K562 (cell line): Measurements from ENCODE around the gene ZNF778. TPM values are rescaled to one million over a fixed set of nuclear protein-coding genes. Genes with fewer than 3 reads are reported as not detected.

Experiments
- ATAC-seq: fragments of 200-7000 bp; cut with Tn5 transposase; 3 replicates; pipeline ENCODE4 v1.9.1; 2020; ENCODE audit warnings: moderate library complexity
- BruUV-seq: library from RNA; stranded (reverse); fragments of 400-500 nt; replicated peaks from 2 replicates; lab custom pipeline; 2021; lab: Mats Ljungman, UMichigan
- CTCF ChIA-PET: fragments of 300-600 bp; formaldehyde crosslinking; extraction: SDS; loops from one replicate; lab custom pipeline; 2021; ENCODE audit warnings: low intra/inter-chr PET ratio; lab: Yijun Ruan, JAX
- POLR2A ChIA-PET: fragments of 300-600, 350-650 bp; sonication (Branson Sonifier 250); formaldehyde crosslinking; extraction: SDS; loops from one replicate; lab custom pipeline; 2021; ENCODE audit warnings: antibody characterized with exemption, inconsistent platforms; lab: Yijun Ruan, JAX
- DNase-seq, 4 experiments: peaks; one replicate each; pipeline versions ENCODE4 v3.0.0 to v3.0.0-alpha.2; 2011 to 2018; ENCODE audit warnings: low spot score in 3 of 4, mixed read lengths in 3 of 4; ENCODE audit errors: extremely low read depth in 1 of 4
- FAIRE-seq: peaks from 2 replicates; lab custom pipeline; 2011; peaks lifted over from hg19 to GRCh38; lab: Jason Lieb, UNC
- H2AFZ ChIP-seq: 2 replicates; pipeline ENCODE4 v1.6.0; 2011; ENCODE audit warnings: low read depth, low read length, control low read depth, inconsistent platforms
- H3K27ac ChIP-seq: fragments of 200-600 bp; 3 replicates; pipeline ENCODE4 v1.8.0; 2011; ENCODE audit warnings: low read depth, mild to moderate bottlenecking, control low read depth, inconsistent platforms, low read length, moderate library complexity, mixed read lengths; ENCODE audit errors: extremely low read depth
- H3K27me3 ChIP-seq, 2 experiments: fragments of 300-600 bp in 1 of 2; 2 replicates in 1 of 2; 3 replicates in 1 of 2; pipeline versions ENCODE4 v1.6.0 to v1.8.0; 2011; ENCODE audit warnings: inconsistent platforms in 2 of 2, low read length in 2 of 2, mild to moderate bottlenecking in 1 of 2, mixed read lengths in 1 of 2, moderate library complexity in 1 of 2; ENCODE audit not compliant: control insufficient read depth in 2 of 2, insufficient read depth in 2 of 2
- H3K36me3 ChIP-seq: fragments of 300-600 bp; 3 replicates; pipeline ENCODE4 v1.8.0; 2011; ENCODE audit warnings: mild to moderate bottlenecking, low read length, inconsistent platforms; ENCODE audit not compliant: control insufficient read depth, insufficient read depth
- H3K4me1 ChIP-seq, 2 experiments: fragments of 200-600 bp in 1 of 2; replicated peaks in 1 of 2; 2 replicates in 1 of 2; 3 replicates in 1 of 2; pipeline versions ENCODE4 v1.5.1 to v1.8.0; 2011; ENCODE audit warnings: inconsistent platforms in 2 of 2, low read length in 2 of 2, mild to moderate bottlenecking in 1 of 2, mixed read lengths in 1 of 2, moderate library complexity in 1 of 2; ENCODE audit not compliant: control insufficient read depth in 2 of 2, insufficient read depth in 2 of 2
- H3K4me2 ChIP-seq: 2 replicates; pipeline ENCODE4 v1.6.1; 2011; ENCODE audit warnings: low read length, control low read depth, inconsistent platforms, mixed read lengths; ENCODE audit not compliant: insufficient read depth
- H3K4me3 ChIP-seq: fragments of 200-600 bp; sonication (generic), shearing (Covaris generic); 2 replicates; pipeline ENCODE4 v1.5.1; 2016; ENCODE audit warnings: control low read depth, inconsistent platforms
- H3K79me2 ChIP-seq: fragments of 200-600 bp; 3 replicates; pipeline ENCODE4 v1.8.0; 2011; ENCODE audit warnings: low read length, inconsistent platforms; ENCODE audit not compliant: control insufficient read depth, insufficient read depth
- H3K9ac ChIP-seq, 2 experiments: 2 replicates each; pipeline versions ENCODE4 v1.6.0 to v1.6.1; 2011; ENCODE audit warnings: low read depth in 2 of 2, low read length in 2 of 2, control low read depth in 1 of 2, inconsistent platforms in 1 of 2, mild to moderate bottlenecking in 1 of 2, mixed read lengths in 1 of 2; ENCODE audit not compliant: insufficient read depth in 1 of 2
- H3K9me1 ChIP-seq: one replicate; pipeline ENCODE4 v1.6.0; 2011; ENCODE audit warnings: inconsistent platforms, mild to moderate bottlenecking, low read length, moderate library complexity; ENCODE audit not compliant: control insufficient read depth, insufficient read depth
- H3K9me3 ChIP-seq: replicated peaks from 2 replicates; pipeline ENCODE4 v1.5.1; 2011; ENCODE audit warnings: low read depth, low read length, inconsistent platforms; ENCODE audit not compliant: control insufficient read depth, insufficient read depth
- H4K20me1 ChIP-seq: replicated peaks from 2 replicates; pipeline ENCODE4 v1.6.1; 2011; ENCODE audit warnings: low read length, inconsistent platforms, mixed read lengths; ENCODE audit not compliant: control insufficient read depth, insufficient read depth
- CC2D1A ChIP-seq: fragments of 450-650 bp; IDR thresholded peaks from 2 replicates; pipeline ENCODE4 v1.6.1; 2017; ENCODE audit warnings: mild to moderate bottlenecking
- CHD7 ChIP-seq: fragments of 200-600 bp; sonication (generic); IDR thresholded peaks from one replicate; pipeline ENCODE4 v1.6.1; 2012; ENCODE audit warnings: mild to moderate bottlenecking, low read depth, low read length, inconsistent platforms
- NFATC3 ChIP-seq: fragments of 450-650 bp; IDR thresholded peaks from 2 replicates; pipeline ENCODE4 v1.6.1; 2017; ENCODE audit warnings: mild to moderate bottlenecking
- POLR2A ChIP-seq: fragments of 450-650 bp; conservative IDR thresholded peaks from 2 replicates; pipeline ENCODE4 v1.6.1; 2016
- SETDB1 ChIP-seq: IDR thresholded peaks from one replicate; pipeline ENCODE4 v1.6.1; 2012; ENCODE audit warnings: low read length, control low read depth, inconsistent platforms
- SMARCA4 ChIP-seq: fragments of 450-650 bp; IDR thresholded peaks from 2 replicates; pipeline ENCODE4 v1.6.1; 2016
- ZKSCAN1 ChIP-seq: fragments of 150-350 bp; IDR thresholded peaks from 2 replicates; pipeline ENCODE4 v1.6.1; 2016; ENCODE audit warnings: low read depth, low read length
- ZNF785 ChIP-seq: fragments of 250-450 bp; sonication (Bioruptor Pico); IDR thresholded peaks from 2 replicates; pipeline ENCODE4 v1.4.0; 2020; ENCODE audit warnings: mild to moderate bottlenecking
- WGBS: fragments of 100-300 bp; shearing (Covaris generic); methylation state at CpG from one replicate; pipeline ENCODE4 v1.1.6; 2016; ENCODE audit warnings: low coverage, mixed read lengths; ENCODE audit not compliant: insufficient coverage; ENCODE audit errors: missing lambda C conversion rate; 5-methylcytosine and 5-hydroxymethylcytosine counted together
- in situ Hi-C: fragments of 300-500 bp; cut with MboI; formaldehyde crosslinking; loops from 4 replicates; pipeline ENCODE4 v1.15.0; 2018; ENCODE audit warnings: inconsistent platforms, mixed read lengths
- intact Hi-C: fragments of 100-400 bp; cut with micrococcal nuclease; formaldehyde crosslinking; loops from 2 replicates; pipeline ENCODE4 v1.14.2; 2022
- polyA plus RNA-seq, 8 experiments: library from polyadenylated mRNA; depleted of rRNA in 4 of 8; stranded (reverse) in 5 of 8; unstranded in 3 of 8; fragments of >200 nt; fragmentation: Nextera tagmentation in 2 of 8; fragmentation: Illumina TruSeq in 1 of 8; extraction: Ambion mirVana in 2 of 8; extraction: Trizol in 1 of 8; gene quantifications; 2 replicates each; pipeline versions ENCODE4 v1.2.1 to v1.2.3, GENCODE V29; 2011 to 2014; ENCODE audit warnings: inconsistent platforms in 1 of 8, missing spikeins in 1 of 8
- total RNA-seq, 7 experiments: library from RNA; depleted of rRNA in 6 of 7; stranded (reverse); fragments of >200 nt in 6 of 7; fragmentation: Illumina TruSeq in 2 of 7; extraction: Trizol in 2 of 7; gene quantifications; 2 replicates each; pipeline versions ENCODE4 v1.2.1 to v1.2.3, GENCODE V29; 2011 to 2021; ENCODE audit warnings: low replicate concordance in 1 of 7

Gene ZNF778
- total and polyA plus RNA-seq, 9 of the 15 experiments (the other 6 are each of a cell fraction or from before 2014, with no cell fraction given): 0.70 to 60.6 (median 7.5) TPM

- no peak for FAIRE-seq
- TF ChIP-seq SMARCA4: no peak
- TF ChIP-seq CHD7: no peak
- TF ChIP-seq ZKSCAN1: no peak
- TF ChIP-seq NFATC3: no peak
- TF ChIP-seq ZNF785: no peak
- TF ChIP-seq CC2D1A: 0 out of 2 replicates have a peak, but pooled peaks have one; percentile 12
- TF ChIP-seq POLR2A: no peak
- no peak for TF ChIP-seq SETDB1
Observed at GRCh38 chr16:89170346-89171215, 46.9 kb upstream of the ZNF778 start.

More at GRCh38 chr16:89170346-89171215, 46.9 kb upstream of the ZNF778 start:
- peaks cover 3% of the 10 kb centered on the region; the same call in 1 of the 2 replicates for H4K20me1 ChIP-seq
- peak overlapping the region; percentile 66 for H3K4me2 ChIP-seq
- WGBS: 8% methylated on average over 32 of the region's 34 CpGs
- H3K9me3 ChIP-seq: no peaks in the 10 kb centered on the region
- CTCF ChIA-PET: interaction anchor here (0.6 to 1.0 kb wide), 5 partner anchors 46 to 425 kb away, joined by 3 to 5 read pairs (median 3); partner anchors contain the start of gene APRT
- in situ Hi-C loops: no loop called here
- POLR2A ChIA-PET: interaction anchor here (0.5 to 1.1 kb wide), 7 partner anchors 11 to 716 kb away, joined by 3 to 4 read pairs (median 3); no protein-coding TSS in a partner anchor
- H2AFZ ChIP-seq: peak overlapping the region; percentile 77
- H3K4me3 ChIP-seq: peak overlapping the region; percentile 12
- H3K4me1 ChIP-seq: peaks cover 18 to 93% of the 10 kb centered on the region in 2 experiments
- H3K27me3 ChIP-seq: peaks cover 0 to 18% of the 10 kb centered on the region in 2 experiments; a peak in 2 of 5 replicates
- H3K27ac ChIP-seq: no peak overlapping the region
- BruUV-seq: no TSS peak
- peak; percentile 1; the same call in 2 of the 3 replicates for ATAC-seq
- H3K79me2 ChIP-seq: no peaks in the 10 kb centered on the region
- intact Hi-C loops: loop anchor here (1.0 to 2.0 kb wide), 3 partner anchors 31 to 358 kb away; partner anchors contain the start of gene ZNF778
- H3K36me3 ChIP-seq: no peaks in the 10 kb centered on the region
- H3K9me1 ChIP-seq: no peaks in the 10 kb centered on the region
- H3K9ac ChIP-seq: peak overlapping the region in 1 of 2 experiments; percentile 53; a peak in 2 of 4 replicates
- DNase-seq: peak in 3 of 4 experiments; percentile 41 to 50 (median 47)
